Activated T-cell treated with anti-CD3 and anti-CD28 coated beads, Interleukin-2, amount 50 U/mL, for 4 hours (primary cell): ENCODE results near the gene UBE4B. TPM values are rescaled to one million over a fixed set of nuclear protein-coding genes. Genes with fewer than 3 reads are reported as not detected.

ENCODE experiments used
- ATAC-seq, 2 donors: fragments of 200-7000 bp; cut with Tn5 transposase; one replicate each; pipeline ENCODE4 v1.10.0; 2021
- DNase-seq: peaks from one replicate; pipeline ENCODE4 v3.0.0-alpha.2; 2020
- H3K27me3 Mint-ChIP-seq: one replicate; pipeline ENCODE4 v1.8.0; 2021; ENCODE audit warnings: low read depth, mixed read lengths
- H3K36me3 Mint-ChIP-seq: one replicate; pipeline ENCODE4 v1.8.0; 2022; ENCODE audit warnings: mixed read lengths; ENCODE audit not compliant: insufficient read depth
- H3K4me1 Mint-ChIP-seq: one replicate; pipeline ENCODE4 v1.8.0; 2021; ENCODE audit warnings: low read depth, mixed read lengths
- H3K4me3 Mint-ChIP-seq: one replicate; pipeline ENCODE4 v1.8.0; 2021; ENCODE audit warnings: mild to moderate bottlenecking, moderate library complexity, mixed read lengths
- H3K9me3 Mint-ChIP-seq: one replicate; pipeline ENCODE4 v1.8.0; 2021; ENCODE audit warnings: mixed read lengths
- total RNA-seq, 3 donors: library from RNA; stranded (reverse); gene quantifications; one replicate each; pipeline ENCODE4 v1.2.1, GENCODE V29; 2021

The UBE4B gene
- total RNA-seq, 3 donors from 2014 or later, result 31.5 to 35.9 (median 33.7) TPM

DNA sequence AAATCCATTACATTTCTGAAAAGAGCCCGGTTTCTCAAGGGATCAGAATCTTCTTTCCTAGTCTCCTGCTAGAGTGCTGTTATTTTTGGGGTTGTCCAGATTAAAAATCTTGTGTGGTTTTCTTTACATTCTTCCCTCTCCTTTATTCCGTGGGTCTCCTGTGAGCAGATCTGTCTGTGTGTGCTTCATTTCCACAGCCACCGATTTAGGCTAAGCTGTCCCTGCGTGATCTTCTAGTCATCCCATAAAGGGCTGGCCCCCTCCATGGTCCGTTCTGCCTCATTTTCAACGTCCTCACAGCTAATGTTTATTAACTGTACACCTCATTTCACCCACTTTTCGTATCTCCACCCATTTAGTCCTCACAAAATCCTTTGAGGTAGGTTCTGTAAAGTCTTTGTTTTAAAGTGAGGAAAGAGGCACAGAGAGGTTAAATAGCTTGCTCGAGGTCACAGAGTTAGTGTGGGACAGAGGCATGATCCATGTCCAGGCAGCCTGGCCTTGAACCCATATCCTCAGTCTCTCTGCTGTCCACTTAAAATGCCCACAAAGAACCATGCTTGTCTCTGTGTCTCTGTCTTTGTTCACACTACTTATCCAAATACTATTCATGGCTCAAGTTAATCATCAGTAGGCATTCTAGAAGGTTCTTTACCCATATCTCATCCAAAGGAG is 139.4 kb downstream of the UBE4B start:
- H3K9me3 Mint-ChIP-seq, result peaks cover 10% of the 10 kb centered on the region
- DNase-seq (no peak), ATAC-seq (no peak)
- no peak overlapping the region for H3K4me3 Mint-ChIP-seq
- peaks cover 46% of the 10 kb centered on the region for H3K36me3 Mint-ChIP-seq
- H3K4me1 Mint-ChIP-seq, result peaks cover 34% of the 10 kb centered on the region
- no peaks in the 10 kb centered on the region for H3K27me3 Mint-ChIP-seq

DNA sequence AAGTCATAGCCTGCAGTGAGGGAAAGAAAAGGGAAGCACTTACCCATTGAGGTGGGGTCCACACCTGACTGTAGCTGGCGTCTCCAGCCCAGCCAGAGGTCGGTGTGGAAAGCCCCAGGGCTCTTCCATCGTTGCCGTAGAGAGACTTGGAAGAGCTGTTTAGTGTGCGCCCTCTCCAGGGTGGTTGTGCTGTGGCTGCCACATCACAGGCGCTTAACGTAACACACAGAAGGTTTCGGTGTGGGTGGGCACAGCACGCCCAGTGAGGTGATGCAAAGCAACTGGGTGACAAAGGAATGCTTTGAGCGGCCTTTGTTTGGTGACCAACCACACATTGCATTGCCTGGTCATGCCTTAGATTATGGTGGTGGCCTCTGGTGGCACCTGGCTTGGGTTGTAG is 140.8 kb downstream of the UBE4B start:
- no peak for ATAC-seq
- Mint-ChIP-seq H3K4me1 (peaks cover 30% of the 10 kb centered on the region), H3K27me3 (no peaks in the 10 kb centered on the region), H3K9me3 (peaks cover 10% of the 10 kb centered on the region), H3K36me3 (peaks cover 38% of the 10 kb centered on the region), H3K4me3 (no peak overlapping the region)
- no peak for DNase-seq

DNA sequence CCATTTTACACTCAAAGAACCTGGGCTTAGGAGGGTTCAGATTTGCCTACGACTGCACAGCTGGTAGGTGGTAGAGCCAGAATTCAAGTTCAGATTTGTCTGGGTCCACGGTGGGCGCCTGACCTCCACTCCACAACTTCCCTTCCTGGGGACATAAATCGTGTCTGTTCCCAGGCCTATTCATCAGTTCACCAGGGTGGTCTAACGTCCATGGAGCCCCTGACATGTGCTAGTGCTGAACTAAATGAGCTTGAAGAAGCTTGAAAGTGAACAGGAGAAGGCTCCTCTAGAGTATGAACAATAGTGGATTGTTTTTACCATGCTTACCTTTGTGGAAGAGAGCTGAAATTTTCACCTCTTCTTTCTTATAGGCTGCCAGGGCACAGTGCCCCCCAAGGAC is 145.1 kb downstream of the UBE4B start:
- Mint-ChIP-seq H3K36me3 (peaks cover 32% of the 10 kb centered on the region), H3K9me3 (peaks cover 10% of the 10 kb centered on the region), H3K27me3 (no peaks in the 10 kb centered on the region)

DNA sequence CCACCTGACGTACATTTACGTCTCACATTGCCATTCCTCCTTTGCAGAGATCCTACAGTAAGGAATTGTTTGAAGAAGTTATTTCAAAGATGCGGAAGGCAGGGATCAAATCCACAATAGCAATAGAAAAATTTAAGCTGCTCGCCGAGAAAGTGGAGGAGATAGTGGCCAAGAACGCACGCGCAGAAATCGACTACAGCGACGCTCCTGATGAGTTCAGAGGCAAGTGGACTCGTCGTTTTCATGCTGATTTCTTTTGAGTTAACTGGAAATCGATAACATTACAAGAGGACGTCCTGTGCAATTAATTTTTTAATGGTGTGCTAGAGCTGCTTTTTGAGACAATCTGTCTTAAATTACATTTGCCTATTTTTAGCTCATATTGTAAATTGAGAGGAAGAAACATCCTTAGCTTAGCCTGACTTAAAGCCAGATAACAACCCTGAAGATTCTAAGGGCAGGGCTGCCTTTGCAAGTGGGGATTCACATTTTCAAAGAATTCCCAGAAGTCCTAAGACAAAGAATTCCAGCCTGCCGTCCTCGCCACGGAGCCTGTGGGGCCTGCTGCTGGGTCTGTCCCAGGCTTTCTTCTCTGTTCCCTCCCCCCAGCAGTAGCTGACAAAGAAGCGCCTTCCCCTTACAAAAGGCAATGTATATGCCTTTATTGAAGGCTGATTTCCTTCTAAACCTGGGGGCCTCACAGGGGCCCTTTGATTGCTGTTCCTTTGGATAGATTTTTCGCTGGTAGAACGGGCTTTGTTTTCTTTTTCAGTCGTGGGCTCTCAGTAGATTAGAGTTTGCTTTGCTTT is 146.0 kb downstream of the UBE4B start:
- no peaks in the 10 kb centered on the region for H3K27me3 Mint-ChIP-seq
- H3K36me3 Mint-ChIP-seq, result peaks cover 29% of the 10 kb centered on the region
- no peaks in the 10 kb centered on the region for H3K4me1 Mint-ChIP-seq
- H3K4me3 Mint-ChIP-seq, result no peak overlapping the region
- ATAC-seq, result no peak
- DNase-seq, result no peak
- peaks cover 10% of the 10 kb centered on the region for H3K9me3 Mint-ChIP-seq

More for the DNA sequence above, 145.1 kb downstream of the UBE4B start:
- DNase-seq, result no peak
- no peak overlapping the region for H3K4me3 Mint-ChIP-seq
- no peaks in the 10 kb centered on the region for H3K4me1 Mint-ChIP-seq
- no peak for ATAC-seq

DNA sequence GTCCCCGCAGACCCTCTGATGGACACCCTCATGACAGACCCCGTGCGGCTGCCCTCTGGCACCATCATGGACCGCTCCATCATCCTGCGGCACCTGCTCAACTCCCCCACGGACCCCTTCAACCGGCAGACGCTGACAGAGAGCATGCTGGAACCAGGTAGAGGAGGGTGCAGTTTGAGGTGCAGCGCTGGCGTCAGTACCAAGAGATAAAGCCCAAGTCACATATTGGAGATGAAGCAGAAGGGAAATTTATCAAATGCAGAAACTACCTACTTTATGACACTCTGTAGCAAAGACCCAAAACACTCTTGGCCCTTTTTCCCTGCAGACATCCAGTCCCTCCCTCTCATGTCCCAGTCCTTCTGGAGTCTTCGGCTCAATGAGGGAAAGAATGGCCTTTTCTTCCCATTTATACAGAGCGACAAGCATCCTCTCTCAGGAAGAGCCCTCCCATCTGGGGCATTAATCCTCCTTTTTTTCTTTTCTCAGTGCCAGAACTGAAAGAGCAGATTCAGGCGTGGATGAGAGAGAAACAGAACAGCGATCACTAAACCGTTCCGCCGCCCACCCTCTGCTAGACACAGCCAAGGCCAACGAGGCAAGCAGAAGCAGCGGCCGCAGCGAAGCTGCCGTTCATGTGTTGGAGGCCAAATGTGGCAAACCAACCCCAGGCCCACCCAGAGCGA is 146.8 kb downstream of the UBE4B start:
- DNase-seq (no peak), ATAC-seq (no peak)
- peaks cover 10% of the 10 kb centered on the region for H3K9me3 Mint-ChIP-seq
- no peaks in the 10 kb centered on the region for H3K27me3 Mint-ChIP-seq
- H3K36me3 Mint-ChIP-seq, result peaks cover 28% of the 10 kb centered on the region
- H3K4me1 Mint-ChIP-seq, result no peaks in the 10 kb centered on the region
- H3K4me3 Mint-ChIP-seq, result no peak overlapping the region

DNA sequence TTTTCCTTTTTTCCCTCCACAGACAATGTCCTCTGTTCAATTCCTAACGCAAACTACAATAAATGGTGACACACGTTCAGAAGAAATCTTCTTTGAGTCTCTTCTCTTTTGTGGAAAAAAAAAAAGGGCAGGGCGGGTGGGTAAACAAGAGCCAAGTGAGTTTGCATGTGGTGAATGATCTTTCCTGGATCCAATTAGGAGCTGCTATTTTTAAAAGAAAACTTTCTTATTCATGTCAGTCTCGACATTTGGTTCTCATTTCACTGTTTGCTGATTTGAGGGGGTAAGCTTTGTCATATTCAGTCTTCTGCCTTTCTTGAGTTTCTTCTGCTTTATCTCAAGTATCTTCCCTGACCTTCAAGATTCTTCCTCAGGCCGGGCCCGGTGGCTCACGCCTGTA is 148.4 kb downstream of the UBE4B start:
- ATAC-seq (no peak), DNase-seq (no peak)
- H3K36me3 Mint-ChIP-seq, result peaks cover 17% of the 10 kb centered on the region
- peaks cover under 1% of the 10 kb centered on the region for H3K9me3 Mint-ChIP-seq
- H3K27me3 Mint-ChIP-seq, result no peaks in the 10 kb centered on the region
- H3K4me1 Mint-ChIP-seq, result no peaks in the 10 kb centered on the region
- H3K4me3 Mint-ChIP-seq, result no peak overlapping the region

DNA sequence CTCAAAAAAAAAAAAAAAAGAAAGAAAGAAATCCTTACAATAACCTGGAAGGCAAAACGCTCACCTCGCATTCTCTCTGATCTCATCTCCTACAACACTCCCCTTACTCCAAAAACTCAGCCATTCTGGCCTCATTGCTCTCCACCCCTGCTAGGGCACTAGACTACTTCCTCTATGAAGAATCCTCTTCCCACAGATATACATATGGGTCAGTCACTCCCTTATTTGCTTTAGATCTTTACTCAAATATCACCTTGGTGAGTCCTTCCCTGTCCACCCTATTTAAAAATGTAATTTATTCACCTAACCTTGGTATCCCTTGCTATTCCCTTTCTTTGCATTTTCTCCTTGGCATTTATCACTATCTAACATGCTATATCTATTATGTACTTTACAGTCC is 153.0 kb downstream of the UBE4B start:
- Mint-ChIP-seq H3K36me3 (peaks cover 6% of the 10 kb centered on the region), H3K27me3 (no peaks in the 10 kb centered on the region), H3K4me3 (no peak overlapping the region), H3K9me3 (no peaks in the 10 kb centered on the region), H3K4me1 (no peaks in the 10 kb centered on the region)
- DNase-seq, result no peak
- no peak for ATAC-seq

DNA sequence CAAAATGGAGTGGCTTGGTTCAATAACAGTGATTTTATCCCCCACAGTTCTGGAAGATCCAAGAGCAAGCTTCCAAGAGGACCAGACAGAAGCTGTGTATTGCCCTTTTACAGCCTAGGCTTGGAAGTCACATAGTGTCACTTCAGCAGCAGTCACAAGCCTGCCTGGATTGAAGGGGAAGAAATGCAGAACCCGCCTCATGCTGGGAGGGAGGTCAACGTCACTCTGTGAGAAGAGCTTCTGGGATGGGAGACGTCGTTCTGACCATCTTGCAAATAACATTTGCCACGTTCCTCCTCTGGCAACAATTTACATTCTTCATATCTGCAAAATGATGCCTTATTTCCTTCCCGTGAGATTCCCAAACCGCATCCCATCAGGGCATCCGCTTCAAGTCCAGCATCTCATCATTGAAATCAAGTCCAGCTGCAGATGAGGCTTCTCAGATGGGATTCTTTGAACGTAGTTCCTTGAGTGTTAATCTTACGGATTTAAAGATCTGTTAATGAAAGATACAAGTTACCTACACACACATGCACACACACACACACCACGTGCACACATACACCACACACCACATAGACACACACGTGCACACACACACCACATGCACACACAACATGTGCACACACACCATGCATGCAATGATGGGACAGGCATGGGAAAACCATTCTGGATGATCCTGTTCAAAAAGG is 153.7 kb downstream of the UBE4B start:
- ATAC-seq, result no peak
- no peaks in the 10 kb centered on the region for H3K4me1 Mint-ChIP-seq
- no peaks in the 10 kb centered on the region for H3K27me3 Mint-ChIP-seq

DNA sequence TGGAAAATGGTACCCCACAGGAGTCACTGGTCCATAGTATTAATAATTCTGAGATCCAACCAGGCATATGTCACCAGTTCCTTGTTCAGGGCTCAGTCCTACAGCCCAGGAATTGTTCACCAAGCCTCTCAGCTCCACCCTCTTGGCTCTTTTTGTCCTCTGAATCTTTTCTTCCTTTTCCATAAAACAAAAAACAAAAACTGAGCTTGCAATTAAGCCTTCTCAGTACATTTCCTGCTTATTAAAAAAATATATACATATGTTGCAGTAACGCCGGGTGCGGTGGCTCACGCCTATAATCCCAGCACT is 154.2 kb downstream of the UBE4B start:
- Mint-ChIP-seq H3K4me1 (no peaks in the 10 kb centered on the region), H3K36me3 (peaks cover 3% of the 10 kb centered on the region), H3K9me3 (no peaks in the 10 kb centered on the region), H3K27me3 (no peaks in the 10 kb centered on the region), H3K4me3 (no peak overlapping the region)
- DNase-seq, result no peak
- no peak for ATAC-seq

More for the DNA sequence above, 153.7 kb downstream of the UBE4B start:
- H3K4me3 Mint-ChIP-seq, result no peak overlapping the region
- DNase-seq, result no peak
- H3K9me3 Mint-ChIP-seq, result no peaks in the 10 kb centered on the region
- peaks cover 3% of the 10 kb centered on the region for H3K36me3 Mint-ChIP-seq

DNA sequence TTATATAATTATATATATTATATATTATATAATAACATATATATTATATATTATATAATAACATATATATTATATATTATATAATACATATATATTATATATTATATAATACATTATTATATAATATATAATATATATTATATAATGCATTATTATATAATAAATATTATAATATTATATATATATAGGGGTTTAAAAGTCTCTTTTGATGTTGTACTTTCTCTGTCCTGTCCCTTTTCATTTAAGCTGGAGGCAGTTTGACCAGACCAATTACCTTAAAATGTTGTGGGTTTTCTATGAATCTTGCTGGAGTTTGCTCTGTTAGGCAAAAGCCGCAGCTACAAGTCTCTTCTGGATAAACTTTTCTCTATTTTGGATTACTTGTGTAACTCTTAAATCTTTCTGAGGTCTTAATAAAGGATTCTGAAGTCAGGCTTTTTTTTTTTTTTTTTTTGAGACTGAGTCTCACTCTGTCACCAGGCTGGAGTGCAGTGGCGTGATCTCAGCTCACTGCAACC is 155.4 kb downstream of the UBE4B start:
- DNase-seq (no peak), ATAC-seq (no peak)
- no peak overlapping the region for H3K4me3 Mint-ChIP-seq
- no peaks in the 10 kb centered on the region for H3K9me3 Mint-ChIP-seq
- H3K4me1 Mint-ChIP-seq, result no peaks in the 10 kb centered on the region
- H3K36me3 Mint-ChIP-seq, result peaks cover 3% of the 10 kb centered on the region
- no peaks in the 10 kb centered on the region for H3K27me3 Mint-ChIP-seq

DNA sequence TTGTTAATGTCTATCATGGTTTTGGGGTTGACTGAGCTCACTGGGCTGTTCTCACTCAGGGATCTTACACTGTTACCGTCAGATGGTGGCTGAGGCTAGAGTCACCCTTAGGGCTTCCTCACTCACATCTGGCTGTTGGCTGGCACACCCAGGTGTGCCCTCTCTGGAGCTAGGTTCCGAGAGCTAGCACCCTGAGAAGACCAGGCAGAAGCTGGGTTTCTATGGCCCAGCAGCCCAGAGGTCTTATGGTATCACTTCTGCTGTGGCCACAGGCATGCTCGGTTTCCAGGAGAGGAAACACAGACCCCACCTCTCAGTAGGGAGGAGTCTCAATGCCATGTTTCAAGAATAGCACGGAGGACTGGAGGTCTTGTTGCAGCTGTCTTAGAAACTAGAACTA is 156.9 kb downstream of the UBE4B start:
- Mint-ChIP-seq H3K9me3 (no peaks in the 10 kb centered on the region), H3K4me1 (no peaks in the 10 kb centered on the region), H3K36me3 (no peaks in the 10 kb centered on the region), H3K27me3 (peaks cover 2% of the 10 kb centered on the region), H3K4me3 (no peak overlapping the region)
- ATAC-seq (no peak), DNase-seq (no peak)

DNA sequence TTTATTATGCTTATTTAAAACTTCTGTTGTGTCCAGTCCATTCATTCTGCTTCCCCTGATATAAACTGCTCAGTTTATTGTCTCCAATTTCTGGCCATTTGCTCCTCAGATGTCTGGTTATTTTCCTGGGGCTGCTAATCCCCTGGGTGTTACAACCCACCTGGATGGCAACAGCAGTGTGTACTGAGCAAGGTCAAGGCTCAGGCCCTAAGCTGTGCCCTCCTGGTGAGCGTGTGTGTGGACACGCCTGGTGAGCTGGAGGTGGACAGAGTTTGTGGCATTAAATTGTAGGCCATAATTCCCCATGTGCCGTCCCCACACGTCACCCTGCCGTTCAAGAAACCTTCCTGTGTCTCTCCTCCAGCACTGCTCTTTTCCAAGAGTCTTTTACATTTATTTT is 159.5 kb downstream of the UBE4B start:
- Mint-ChIP-seq H3K27me3 (peaks cover 2% of the 10 kb centered on the region), H3K4me3 (no peak overlapping the region), H3K36me3 (no peaks in the 10 kb centered on the region), H3K4me1 (no peaks in the 10 kb centered on the region), H3K9me3 (no peaks in the 10 kb centered on the region)
- DNase-seq (no peak), ATAC-seq (no peak)

DNA sequence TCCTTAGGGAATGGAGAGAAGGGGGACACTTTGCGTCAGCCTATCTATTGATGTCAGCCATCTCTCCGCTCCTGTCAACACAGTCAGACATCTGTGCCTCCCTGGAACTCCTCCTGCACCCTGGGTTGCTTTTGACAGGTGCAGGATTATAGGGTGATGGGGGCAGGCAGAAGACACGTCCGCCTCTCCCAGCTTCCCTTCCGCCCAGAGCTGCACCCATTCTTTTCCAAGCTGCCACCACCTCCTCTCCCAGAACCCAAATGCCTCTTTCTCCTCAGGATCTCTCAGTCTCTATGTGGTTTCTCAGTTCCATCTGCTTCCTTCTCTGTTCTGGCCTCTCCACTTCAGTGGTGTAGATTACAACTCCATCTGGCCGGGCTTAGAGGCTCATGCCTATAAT is 160.5 kb downstream of the UBE4B start:
- DNase-seq (no peak), ATAC-seq (no peak)
- H3K27me3 Mint-ChIP-seq, result peaks cover 2% of the 10 kb centered on the region
- no peaks in the 10 kb centered on the region for H3K9me3 Mint-ChIP-seq
- no peaks in the 10 kb centered on the region for H3K4me1 Mint-ChIP-seq
- H3K4me3 Mint-ChIP-seq, result no peak overlapping the region
- H3K36me3 Mint-ChIP-seq, result no peaks in the 10 kb centered on the region

DNA sequence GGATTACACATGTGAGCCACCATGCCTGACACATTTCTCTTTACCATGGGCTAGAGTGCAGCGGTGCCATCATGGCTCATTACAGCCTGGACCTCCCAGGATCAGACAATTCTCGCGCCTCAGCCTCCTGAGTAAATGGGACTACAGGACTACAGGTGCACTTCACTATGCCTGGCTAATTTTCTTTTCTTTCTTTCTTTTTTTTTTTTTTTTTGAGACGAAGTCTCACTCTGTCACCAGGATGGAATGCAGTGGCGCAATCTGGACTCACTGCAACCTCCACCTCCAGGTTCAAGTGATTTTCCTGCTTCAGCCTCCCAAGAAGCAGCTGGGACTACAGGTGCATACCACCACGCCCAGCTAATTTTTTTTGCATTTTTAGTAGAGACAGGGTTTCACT is 162.8 kb downstream of the UBE4B start:
- Mint-ChIP-seq H3K4me1 (no peaks in the 10 kb centered on the region), H3K9me3 (no peaks in the 10 kb centered on the region), H3K27me3 (peaks cover 2% of the 10 kb centered on the region), H3K36me3 (no peaks in the 10 kb centered on the region), H3K4me3 (no peak overlapping the region)
- DNase-seq, result no peak
- no peak for ATAC-seq
